Measurements from ENCODE around the gene STXBP4.

GRCh38 chr17:54974759-54975158 is 6.2 kb downstream of the STXBP4 start:
- TF ChIP-seq POLR2AphosphoS5 (IDR thresholded peaks at IDR 0.05; ENCODE audit: borderline replicate concordance, low read depth, low read length) (no peak), EZH2 (IDR thresholded peaks at IDR 0.05) (no peak)
